Right cardiac atrium (tissue), 5 donors: Measurements from ENCODE around the gene EIF1B. TPM values are rescaled to one million over a fixed set of nuclear protein-coding genes. Genes with fewer than 3 reads are reported as not detected.
"Not testable (repeated sequence)": the region's sequence is repeated elsewhere in the genome, so short reads cannot be mapped to it uniquely, and the experiment has no call there.

Source experiments
- ATAC-seq, 2 donors: fragments of 200-7000 bp; cut with Tn5 transposase; one replicate each; pipeline versions ENCODE4 v1.8.0 to v1.9.1; 2020; ENCODE audit warnings: moderate library complexity in 2 of 2, mild to moderate bottlenecking in 1 of 2
- DNase-seq, 3 donors: peaks; one replicate each; pipeline ENCODE4 v3.0.0-alpha.2; 2020
- H3K27ac ChIP-seq: one replicate; pipeline ENCODE4 v1.5.1; 2013; ENCODE audit warnings: mild to moderate bottlenecking, low read length, control low read depth, moderate library complexity
- H3K27me3 ChIP-seq: one replicate; pipeline ENCODE4 v1.6.1; 2013; ENCODE audit not compliant: control insufficient read depth, insufficient read depth
- H3K4me1 ChIP-seq: one replicate; pipeline ENCODE4 v1.6.1; 2013; ENCODE audit warnings: low read length; ENCODE audit not compliant: control insufficient read depth, insufficient read depth
- H3K4me3 ChIP-seq: one replicate; pipeline ENCODE4 v1.5.1; 2013; ENCODE audit warnings: low read length, control low read depth
- H3K9me3 ChIP-seq: one replicate; pipeline ENCODE4 v1.6.1; 2013; ENCODE audit warnings: low read length; ENCODE audit not compliant: control insufficient read depth
- WGBS: extraction: QIAGEN DNeasy Blood & Tissue Kit; methylation state at CpG from one replicate; pipeline ENCODE4 v1.1.7; 2013; 5-methylcytosine and 5-hydroxymethylcytosine counted together
- intact Hi-C, 4 donors: fragments of 100-400 bp; cut with DNase I; formaldehyde crosslinking; loops; one replicate each; pipeline versions ENCODE4 v1.11.0 to v1.14.0; 2022 to 2023
- long read RNA-seq, 4 donors: library from polyadenylated mRNA; unstranded; transcript quantifications; one replicate each; pipeline ENCODE4 v2.0.0, GENCODE V29; 2020 to 2021
- polyA plus RNA-seq: library from polyadenylated mRNA; stranded (reverse); fragments of 200-250 nt; gene quantifications from one replicate; pipeline ENCODE4 v1.2.3, GENCODE V29; 2013
- total RNA-seq, 4 donors: library from RNA; stranded (reverse); fragmentation: NEBNext Ultra II Directional; extraction: Animal tissue kit (Norgen Biotek cat#: 25700); gene quantifications; one replicate each; pipeline ENCODE4 v1.2.1, GENCODE V29; 2021
- donor health status: healthy with polysubstance abuse.
- donor health status: DM: no; HTN: yes; CAD: no.
- donor health status: DM: no; HTN: no; CAD: no.
- donor health status: DM: no; HTN: yes; CAD: no; lungs with severe emphysema.
- donor health status: DM: yes; HTN: yes; CAD: no.

Gene EIF1B
- 100 to 1,000 TPM; 186 to 284 (median 246) TPM for total RNA-seq
- polyA plus RNA-seq = 367 TPM
- long read RNA-seq, donor 1, transcript EIF1B-201 (4 exons, 1,010 nt) = major isoform, 169 of 183 reads
- long read RNA-seq, donor 1, partial matches to known transcripts = 7 of 183 reads
- long read RNA-seq, donor 1, other reads (novel, unspliced or antisense) = 4 of 183 reads
- long read RNA-seq, donor 2, transcript EIF1B-201 (4 exons, 1,010 nt) = major isoform, 242 of 249 reads
- long read RNA-seq, donor 2, partial matches to known transcripts = 2 of 249 reads
- long read RNA-seq, donor 2, other reads (novel, unspliced or antisense) = 4 of 249 reads
- long read RNA-seq, donor 3, transcript EIF1B-201 (4 exons, 1,010 nt) = major isoform, 188 of 212 reads
- long read RNA-seq, donor 3, partial matches to known transcripts = 8 of 212 reads
- long read RNA-seq, donor 3, other reads (novel, unspliced or antisense) = 14 of 212 reads
- long read RNA-seq, donor 4, transcript EIF1B-201 (4 exons, 1,010 nt) = major isoform, 179 of 192 reads
- long read RNA-seq, donor 4, partial matches to known transcripts = 4 of 192 reads
- long read RNA-seq, donor 4, other reads (novel, unspliced or antisense) = 6 of 192 reads

DNA sequence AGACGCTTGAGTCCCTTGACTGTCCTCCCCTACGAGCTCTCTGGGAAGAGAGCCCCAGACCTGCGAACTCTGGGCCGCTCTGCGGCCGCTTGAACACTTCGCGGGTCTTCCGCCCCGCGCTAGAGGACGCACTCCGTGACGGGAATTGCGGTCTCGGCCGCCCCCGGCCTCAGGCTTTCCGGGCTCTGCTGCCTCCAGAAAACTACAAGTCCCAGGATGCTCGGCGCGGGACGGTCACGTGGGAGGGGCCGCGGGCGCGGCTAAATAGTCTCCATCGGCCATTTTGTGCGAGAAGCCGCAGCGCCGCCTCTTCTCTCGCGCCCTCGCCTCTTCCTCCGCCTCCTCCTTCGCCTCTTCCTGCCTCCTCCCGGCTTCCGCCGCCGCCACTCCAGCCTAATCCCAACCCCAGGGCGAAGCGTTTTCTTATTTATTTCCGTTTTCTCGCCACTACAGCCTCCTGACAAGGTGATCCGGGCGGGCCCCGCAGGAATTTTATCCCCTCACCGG is at the start of gene EIF1B:
Gene EIF1B, plus strand, starts transcription at position 290 of the 507 bp plus-strand sequence. CDS start 235 bp downstream, outside the sequence.
- Histone ChIP-seq H3K4me3 (peak within 1 kb of the TSS; percentile 98), H3K27ac (peak within 1 kb of the TSS; percentile 100), H3K9me3 (no peaks in the 10 kb centered on the region), H3K4me1 (peaks cover 8% of the 10 kb centered on the region), H3K27me3 (no peaks in the 10 kb centered on the region)
- under 1% methylated on average over 50 of the region's 50 CpGs for WGBS
- peak; percentile 99 to 100 (median 100) for DNase-seq
- peak; percentile 97 to 98 for ATAC-seq
- intact Hi-C loops = no loop called here

DNA sequence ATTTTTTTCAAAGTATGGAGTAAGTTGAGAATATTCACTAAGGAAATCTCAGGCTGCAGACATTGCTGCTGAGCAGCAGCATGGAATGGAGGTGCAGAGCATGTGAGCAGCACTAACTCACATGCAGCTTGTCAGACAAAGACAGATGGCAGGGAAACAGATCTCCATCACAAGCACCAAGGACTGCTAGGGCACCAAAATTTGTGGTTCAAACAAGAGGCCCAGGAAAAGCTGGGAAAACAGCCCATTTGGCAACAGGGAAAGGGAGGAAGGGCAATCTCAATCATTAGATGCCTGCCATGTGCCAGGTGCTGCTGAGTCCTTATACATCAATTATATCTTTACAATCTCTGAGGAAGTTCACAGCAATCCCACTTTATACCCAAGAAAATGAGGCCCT is 47.2 kb upstream of the EIF1B start:
- Histone ChIP-seq H3K27ac (no peak overlapping the region), H3K9me3 (no peaks in the 10 kb centered on the region), H3K27me3 (no peaks in the 10 kb centered on the region), H3K4me3 (no peak overlapping the region), H3K4me1 (peaks cover 3% of the 10 kb centered on the region)
- ATAC-seq = no peak
- intact Hi-C loops = no loop called here
- no peak for DNase-seq

DNA sequence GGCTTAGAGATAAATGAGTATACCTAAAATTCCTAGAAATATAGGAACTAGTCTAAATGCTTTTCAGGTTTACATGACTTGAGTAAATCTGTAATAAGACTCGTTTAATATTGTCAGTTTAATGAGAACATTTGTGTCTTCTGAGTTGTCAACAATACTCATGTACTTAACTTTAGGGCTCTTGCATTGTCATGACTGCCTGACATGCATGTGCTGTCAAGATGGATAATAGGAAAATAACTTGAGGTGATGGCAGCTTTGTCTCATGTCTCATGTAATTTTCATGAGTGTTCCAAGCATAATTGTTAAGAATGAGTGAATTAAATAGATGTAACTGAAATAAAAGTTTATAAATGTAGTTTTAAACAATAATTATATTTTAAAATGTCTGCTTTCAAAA is 45.1 kb upstream of the EIF1B start:
- DNase-seq (no peak), ATAC-seq (no peak)
- H3K4me3 ChIP-seq = no peak overlapping the region
- peaks cover 6% of the 10 kb centered on the region for H3K4me1 ChIP-seq
- intact Hi-C loops = no loop called here
- WGBS = 87% methylated on average over 1 of the region's 1 CpG
- no peaks in the 10 kb centered on the region for H3K9me3 ChIP-seq
- no peaks in the 10 kb centered on the region for H3K27me3 ChIP-seq
- no peak overlapping the region for H3K27ac ChIP-seq

DNA sequence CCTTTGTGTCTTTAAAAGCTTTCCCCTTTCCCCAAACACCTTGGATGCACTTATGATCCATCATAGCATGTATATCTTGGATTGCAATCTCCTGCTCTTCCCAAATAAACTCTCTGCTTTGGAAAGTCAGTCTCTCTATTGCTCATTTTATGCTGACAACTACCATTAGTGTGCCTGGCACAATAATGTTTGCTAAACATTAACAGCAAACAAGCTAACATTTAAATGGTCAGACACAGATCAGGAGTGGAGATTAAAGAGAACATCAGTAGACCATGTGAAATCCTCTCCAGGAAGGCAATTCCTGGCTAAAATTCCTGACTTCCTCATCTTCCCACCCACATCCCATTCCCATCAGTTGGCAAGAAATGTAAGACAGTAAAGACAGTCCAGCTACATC is 44.3 kb upstream of the EIF1B start:
- Histone ChIP-seq H3K4me3 (no peak overlapping the region), H3K27me3 (no peaks in the 10 kb centered on the region), H3K9me3 (no peaks in the 10 kb centered on the region), H3K27ac (no peak overlapping the region), H3K4me1 (peaks cover 6% of the 10 kb centered on the region)
- DNase-seq (no peak), ATAC-seq (no peak)
- intact Hi-C loops = no loop called here

DNA sequence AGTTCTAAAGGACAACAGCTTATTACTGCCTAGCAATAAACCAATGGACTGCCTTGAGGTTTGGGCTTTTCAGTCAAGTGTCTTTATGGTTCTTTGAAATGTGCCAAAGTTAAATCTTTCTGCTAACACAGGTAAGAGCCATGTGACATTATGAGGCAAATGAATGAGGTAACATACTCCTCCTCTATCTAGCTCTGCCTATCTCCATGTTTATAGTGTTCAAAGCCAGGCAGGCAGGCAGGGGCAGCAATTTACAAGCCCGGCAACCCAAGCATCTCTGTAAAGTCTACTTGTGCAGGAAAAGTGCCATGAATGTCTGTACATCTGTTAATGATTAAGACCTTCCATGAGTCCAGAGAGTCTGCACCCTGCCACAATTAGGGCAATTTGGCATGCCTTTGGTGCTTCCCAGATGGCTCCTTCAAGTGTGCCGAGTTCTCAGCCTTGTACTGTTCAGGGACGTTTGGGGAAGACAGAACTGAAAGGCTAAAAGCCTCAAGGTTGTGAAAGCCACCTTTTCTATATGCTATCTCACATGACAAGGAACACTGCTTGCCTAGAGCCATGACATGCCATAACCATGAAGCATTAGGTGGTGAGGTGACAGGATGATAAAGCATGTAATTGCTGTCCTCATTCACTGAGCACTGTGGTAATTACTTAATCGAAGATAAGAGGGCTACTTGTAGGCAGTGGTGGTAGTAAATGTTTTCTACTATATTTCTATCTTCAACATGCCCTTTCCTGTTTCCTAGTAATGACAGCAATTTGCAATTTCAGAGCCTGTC is 41.4 kb upstream of the EIF1B start:
- Histone ChIP-seq H3K27ac (no peak overlapping the region), H3K9me3 (no peaks in the 10 kb centered on the region), H3K27me3 (no peaks in the 10 kb centered on the region), H3K4me1 (peaks cover 3% of the 10 kb centered on the region), H3K4me3 (no peak overlapping the region)
- intact Hi-C loops = no loop called here
- DNase-seq = no peak
- ATAC-seq = peak; percentile 49 to 52
- 46% methylated on average over 4 of the region's 4 CpGs for WGBS

DNA sequence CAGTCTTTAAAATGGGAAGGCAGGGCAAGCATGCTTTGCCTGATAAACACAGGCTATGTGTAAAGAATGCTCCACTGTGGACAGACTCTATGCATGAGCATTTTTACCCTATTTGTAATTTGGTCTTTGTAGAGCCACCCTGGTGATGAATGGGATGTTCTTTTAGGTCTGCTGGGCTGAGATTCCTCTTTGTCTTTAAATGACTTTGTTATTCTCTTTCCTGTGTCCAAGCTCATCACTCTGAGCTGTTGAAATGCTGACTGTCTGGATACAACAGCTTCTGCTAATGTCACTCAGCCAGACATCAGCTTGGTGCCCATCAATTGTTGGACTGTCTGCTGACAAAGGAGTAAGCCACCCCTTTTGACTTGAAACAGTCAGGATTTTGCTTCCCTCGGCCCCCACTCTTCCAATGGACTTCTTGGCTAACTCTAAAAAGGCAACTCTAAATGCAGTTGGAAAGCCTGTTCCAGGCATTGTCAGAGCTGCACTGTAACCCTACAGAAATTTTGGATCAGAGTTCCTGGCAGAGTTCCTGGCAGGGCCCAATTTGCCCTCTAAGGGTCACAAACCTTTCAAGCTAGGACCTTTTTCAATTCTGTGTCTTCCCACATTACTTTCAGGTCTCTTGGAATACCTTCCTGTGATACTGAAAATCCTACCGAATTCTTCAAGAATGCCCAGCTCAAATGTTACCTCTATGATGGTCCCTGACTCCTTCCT is 40.5 kb upstream of the EIF1B start:
- peaks cover 3% of the 10 kb centered on the region for H3K4me1 ChIP-seq
- H3K9me3 ChIP-seq = no peaks in the 10 kb centered on the region
- DNase-seq (no peak), ATAC-seq (peak; percentile 36 to 41)
- no peak overlapping the region for H3K4me3 ChIP-seq
- WGBS = 78% methylated on average over 2 of the region's 2 CpGs
- intact Hi-C loops = no loop called here
- no peaks in the 10 kb centered on the region for H3K27me3 ChIP-seq
- no peak overlapping the region for H3K27ac ChIP-seq

DNA sequence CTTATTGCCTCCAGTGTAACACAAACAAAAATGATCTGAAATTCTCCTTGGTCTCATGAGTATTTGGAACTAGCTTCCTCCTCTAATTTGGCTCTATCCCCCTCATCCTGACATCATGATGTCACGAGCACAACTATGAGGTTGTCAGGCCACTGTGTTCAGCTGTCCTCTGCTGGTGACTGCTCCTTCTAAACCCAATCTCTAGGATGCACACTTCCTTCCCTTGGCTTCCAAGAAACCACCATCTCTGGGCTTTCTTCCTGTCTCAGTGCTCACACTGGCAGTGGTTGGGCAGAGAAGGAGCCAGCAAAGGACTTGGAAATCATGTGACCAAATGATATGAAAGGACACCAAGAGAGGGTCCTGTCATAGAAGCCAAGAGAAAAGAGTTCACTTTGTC is 30.7 kb upstream of the EIF1B start:
- ATAC-seq (no peak), DNase-seq (no peak)
- H3K4me1 ChIP-seq = no peaks in the 10 kb centered on the region
- intact Hi-C loops = no loop called here
- WGBS = 0% methylated on average over 1 of the region's 1 CpG
- H3K9me3 ChIP-seq = no peaks in the 10 kb centered on the region
- no peak overlapping the region for H3K27ac ChIP-seq
- no peaks in the 10 kb centered on the region for H3K27me3 ChIP-seq
- no peak overlapping the region for H3K4me3 ChIP-seq

DNA sequence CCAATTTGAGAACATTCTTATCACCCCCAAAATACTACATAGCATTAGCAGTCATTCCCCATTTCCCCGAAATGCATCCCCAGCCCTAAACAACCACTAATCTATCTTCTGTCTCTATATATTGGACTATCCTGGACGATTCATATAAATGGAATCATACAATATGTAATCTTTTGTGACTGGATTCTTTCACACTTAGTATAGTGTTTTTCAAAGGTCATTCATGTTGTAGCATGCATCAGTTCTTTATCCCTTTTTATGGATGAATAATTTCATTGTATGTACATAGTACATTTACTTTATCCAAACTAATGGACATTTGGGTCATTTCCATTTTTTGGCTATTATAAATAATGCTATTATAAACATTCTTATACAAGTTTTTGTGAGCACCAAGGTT is 27.5 kb upstream of the EIF1B start:
- intact Hi-C loops = no loop called here
- H3K4me1 ChIP-seq = no peaks in the 10 kb centered on the region
- no peaks in the 10 kb centered on the region for H3K27me3 ChIP-seq
- H3K27ac ChIP-seq = no peak overlapping the region
- DNase-seq (no peak), ATAC-seq (no peak)
- H3K4me3 ChIP-seq = no peak overlapping the region
- no peaks in the 10 kb centered on the region for H3K9me3 ChIP-seq
- 72% methylated on average over 2 of the region's 2 CpGs for WGBS

DNA sequence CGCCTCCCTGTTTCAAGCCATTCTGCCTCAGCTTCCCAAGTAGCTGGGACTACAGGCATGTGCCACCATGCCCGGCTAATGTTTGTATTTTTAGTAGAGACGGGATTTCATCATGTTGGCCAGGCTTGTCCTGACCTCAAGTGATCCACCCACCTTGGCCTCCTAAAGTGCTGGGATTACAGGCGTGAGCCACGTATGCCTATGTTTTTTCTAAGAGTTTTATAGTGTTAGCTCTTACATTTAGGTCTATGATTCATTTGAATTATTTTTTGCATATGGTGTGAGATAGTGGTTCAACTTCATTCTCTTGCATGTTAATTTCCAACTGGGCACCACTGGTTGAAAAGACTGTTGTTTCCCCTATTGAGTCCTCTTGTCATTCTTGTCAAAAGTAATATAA is 26.4 kb upstream of the EIF1B start:
- H3K27me3 ChIP-seq, DNase-seq, ATAC-seq, H3K27ac ChIP-seq, H3K9me3 ChIP-seq, H3K4me1 ChIP-seq, H3K4me3 ChIP-seq, intact Hi-C loops: not testable (repeated sequence)
- 97% methylated on average over 5 of the region's 5 CpGs for WGBS

DNA sequence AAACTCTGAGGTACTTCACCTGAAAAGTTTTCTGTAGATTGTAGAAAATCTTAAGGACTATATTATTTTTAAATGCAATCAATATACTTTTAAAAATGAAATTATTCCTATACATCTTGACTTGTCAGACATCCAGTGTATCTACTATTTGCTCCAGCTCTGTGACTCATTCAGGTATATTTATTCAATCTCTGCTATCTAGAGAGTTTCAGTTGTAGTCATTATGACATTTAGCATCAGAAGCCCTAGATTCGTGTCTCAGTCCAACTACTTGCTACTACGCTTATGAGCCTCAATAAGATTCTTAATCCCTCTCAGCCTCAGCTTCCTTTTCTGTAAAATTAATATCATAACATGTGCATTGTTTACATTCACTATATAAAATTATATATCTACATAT is 22.3 kb upstream of the EIF1B start:
- intact Hi-C loops = no loop called here
- Histone ChIP-seq H3K4me3 (no peak overlapping the region), H3K27ac (no peak overlapping the region), H3K4me1 (no peaks in the 10 kb centered on the region), H3K27me3 (no peaks in the 10 kb centered on the region), H3K9me3 (no peaks in the 10 kb centered on the region)
- DNase-seq (no peak), ATAC-seq (no peak)
- WGBS = 89% methylated on average over 2 of the region's 2 CpGs
